IMR-90 (cell line): ENCODE results near the gene ROBO1. TPM values are rescaled to one million over a fixed set of nuclear protein-coding genes. Genes with fewer than 3 reads are reported as not detected.

Experiments
- ATAC-seq: fragments of 200-7000 bp; cut with Tn5 transposase; 2 replicates; pipeline ENCODE4 v1.9.1; 2020; ENCODE audit warnings: low read depth, mild to moderate bottlenecking, moderate library complexity
- BruUV-seq: library from RNA; stranded (reverse); fragments of 400-500 nt; replicated peaks from 2 replicates; lab custom pipeline; 2021; lab: Mats Ljungman, UMichigan
- CTCF ChIA-PET: fragments of 300-600 bp; formaldehyde crosslinking; extraction: SDS; loops from one replicate; lab custom pipeline; 2021; ENCODE audit warnings: antibody characterized with exemption; lab: Yijun Ruan, JAX
- POLR2A ChIA-PET: fragments of 300-600 bp; sonication (Branson Sonifier 250); formaldehyde crosslinking; loops from one replicate; lab custom pipeline; 2022; ENCODE audit warnings: antibody characterized with exemption; ENCODE audit not compliant: unreplicated experiment; lab: Charles Lee
- DNase-seq: peaks from one replicate; pipeline ENCODE4 v3.0.0; 2013
- H2AFZ ChIP-seq: replicated peaks from 2 replicates; pipeline ENCODE3; 2013; ENCODE audit warnings: low read length, mild to moderate bottlenecking; ENCODE audit not compliant: poor library complexity
- H2AK5ac ChIP-seq: 2 replicates; pipeline ENCODE4 v1.6.1; 2013; ENCODE audit warnings: low read depth, low read length, inconsistent platforms
- H2AK9ac ChIP-seq: replicated peaks from 2 replicates; pipeline ENCODE3; 2013; ENCODE audit warnings: mild to moderate bottlenecking, low read depth, low read length, moderate library complexity; ENCODE audit not compliant: poor library complexity
- H2BK120ac ChIP-seq: 2 replicates; pipeline ENCODE4 v1.6.1; 2013; ENCODE audit warnings: low read depth, low read length, inconsistent platforms
- H2BK15ac ChIP-seq: 3 replicates; pipeline ENCODE4 v1.6.1; 2013; ENCODE audit warnings: low read depth, low read length, inconsistent platforms
- H2BK20ac ChIP-seq: 2 replicates; pipeline ENCODE4 v1.6.1; 2013; ENCODE audit warnings: low read depth, mild to moderate bottlenecking, inconsistent platforms, low read length, moderate library complexity
- H2BK5ac ChIP-seq: 2 replicates; pipeline ENCODE4 v1.6.1; 2013; ENCODE audit warnings: mild to moderate bottlenecking, low read depth, low read length, inconsistent platforms; ENCODE audit not compliant: poor library complexity, severe bottlenecking
- H3K14ac ChIP-seq: replicated peaks from 2 replicates; pipeline ENCODE4 v1.6.1; 2013; ENCODE audit warnings: low read depth, low read length, inconsistent platforms
- H3K18ac ChIP-seq: 2 replicates; pipeline ENCODE4 v1.6.1; 2013; ENCODE audit warnings: low read depth, low read length, control low read depth
- H3K23ac ChIP-seq: 2 replicates; pipeline ENCODE4 v1.6.1; 2013; ENCODE audit warnings: low read depth, low read length, inconsistent platforms
- H3K27ac ChIP-seq: 2 replicates; pipeline ENCODE4 v1.5.1; 2013; ENCODE audit warnings: mild to moderate bottlenecking, control low read depth, low read length; ENCODE audit not compliant: insufficient read depth
- H3K27me3 ChIP-seq: 2 replicates; pipeline ENCODE4 v1.6.1; 2013; ENCODE audit warnings: low read length; ENCODE audit not compliant: control insufficient read depth, insufficient read depth
- H3K36me3 ChIP-seq: 2 replicates; pipeline ENCODE4 v1.6.1; 2013; ENCODE audit warnings: low read length, mixed read lengths; ENCODE audit not compliant: control insufficient read depth, insufficient read depth
- H3K4ac ChIP-seq: 2 replicates; pipeline ENCODE4 v1.6.1; 2013; ENCODE audit warnings: low read depth, low read length, inconsistent platforms
- H3K4me1 ChIP-seq: 2 replicates; pipeline ENCODE4 v1.6.1; 2013; ENCODE audit warnings: low read length, mixed read lengths; ENCODE audit not compliant: control insufficient read depth, insufficient read depth
- H3K4me2 ChIP-seq: 2 replicates; pipeline ENCODE4 v1.6.1; 2013; ENCODE audit warnings: low read depth, mild to moderate bottlenecking, control low read depth, low read length, moderate library complexity
- H3K4me3 ChIP-seq: 2 replicates; pipeline ENCODE4 v1.5.1; 2013; ENCODE audit warnings: low read depth, mild to moderate bottlenecking, control low read depth, low read length, moderate library complexity; ENCODE audit not compliant: insufficient read depth
- H3K56ac ChIP-seq: 2 replicates; pipeline ENCODE4 v1.6.1; 2013; ENCODE audit warnings: low read length, inconsistent platforms; ENCODE audit not compliant: insufficient read depth; ENCODE audit errors: extremely low read depth
- H3K79me1 ChIP-seq, 2 experiments: 2 replicates each; pipeline ENCODE4 v1.6.1; 2013; ENCODE audit warnings: low read length in 2 of 2, inconsistent platforms in 1 of 2, low read depth in 1 of 2
- H3K9ac ChIP-seq: 2 replicates; pipeline ENCODE4 v1.6.1; 2013; ENCODE audit warnings: low read depth, low read length, control low read depth
- H3K9me1 ChIP-seq: 2 replicates; pipeline ENCODE4 v1.6.1; 2013; ENCODE audit warnings: low read length, inconsistent platforms; ENCODE audit not compliant: insufficient read depth
- H3K9me3 ChIP-seq: 2 replicates; pipeline ENCODE4 v1.6.1; 2013; ENCODE audit warnings: low read length; ENCODE audit not compliant: control insufficient read depth, insufficient read depth
- H4K20me1 ChIP-seq: 2 replicates; pipeline ENCODE4 v1.6.1; 2013; ENCODE audit warnings: low read length, inconsistent platforms; ENCODE audit not compliant: insufficient read depth
- H4K5ac ChIP-seq: 2 replicates; pipeline ENCODE4 v1.6.1; 2013; ENCODE audit warnings: mild to moderate bottlenecking, low read depth, low read length, control low read depth
- H4K8ac ChIP-seq, 2 experiments: 2 replicates each; pipeline ENCODE4 v1.6.1; 2013; ENCODE audit warnings: low read depth in 2 of 2, low read length in 2 of 2, control low read depth in 1 of 2, inconsistent platforms in 1 of 2
- H4K91ac ChIP-seq: 2 replicates; pipeline ENCODE4 v1.6.1; 2013; ENCODE audit warnings: low read depth, low read length, inconsistent platforms; ENCODE audit not compliant: insufficient read depth
- MXI1 ChIP-seq: IDR thresholded peaks from 2 replicates; pipeline ENCODE4 v1.6.1; 2012; ENCODE audit warnings: low read depth, mild to moderate bottlenecking, low read length, moderate library complexity, borderline replicate concordance
- NFE2L2 ChIP-seq: fragments of 150-350 bp; IDR thresholded peaks from 2 replicates; pipeline ENCODE4 v1.6.1; 2016; ENCODE audit warnings: low read depth, mild to moderate bottlenecking, low read length
- RAD21 ChIP-seq: IDR thresholded peaks from 2 replicates; pipeline ENCODE4 v1.6.1; 2012; ENCODE audit warnings: low read length, improper control_type of control experiment
- SMC3 ChIP-seq: fragments of 150-350 bp; IDR thresholded peaks from 2 replicates; pipeline ENCODE4 v1.6.1; 2016; ENCODE audit warnings: low read depth, mild to moderate bottlenecking, antibody characterized with exemption, low read length, moderate library complexity
- USF2 ChIP-seq: fragments of 150-350 bp; IDR thresholded peaks from 2 replicates; pipeline ENCODE4 v1.6.1; 2017; ENCODE audit warnings: mild to moderate bottlenecking, antibody characterized with exemption, low read length, low read depth
- WGBS, 2 experiments: methylation state at CpG; one replicate each; pipeline versions ENCODE4 v1.1.5 to v1.1.7; 2013; ENCODE audit warnings: missing lambda C conversion rate in 2 of 2; ENCODE audit not compliant: insufficient read length in 1 of 2; ENCODE audit errors: extremely low coverage in 2 of 2; 5-methylcytosine and 5-hydroxymethylcytosine counted together
- dilution Hi-C: fragments of 300-500 bp; cut with HindIII; formaldehyde crosslinking; loops from one replicate; pipeline ENCODE4 v1.14.3; 2018; ENCODE audit warnings: low sequenced_read_pairs; ENCODE audit not compliant: unreplicated experiment
- in situ Hi-C: fragments of 300-500 bp; cut with MboI; formaldehyde crosslinking; loops from 3 replicates; pipeline ENCODE4 v1.14.3; 2019; ENCODE audit warnings: low sequenced_read_pairs, inconsistent platforms, mixed read lengths
- intact Hi-C: fragments of 100-400 bp; cut with micrococcal nuclease; formaldehyde crosslinking; loops from 2 replicates; pipeline ENCODE4 v1.10.0; 2022
- polyA plus RNA-seq, 3 experiments: library from polyadenylated mRNA; depleted of rRNA; stranded (reverse); fragments of >200 nt; gene quantifications; 2 replicates each; pipeline ENCODE4 v1.2.3, GENCODE V29; 2012; ENCODE audit warnings: low replicate concordance in 1 of 3
- total RNA-seq: library from RNA; depleted of rRNA; stranded (reverse); fragments of >200 nt; gene quantifications from 2 replicates; pipeline ENCODE4 v1.2.3, GENCODE V29; 2012
- TF ChIP-seq, protein P1 (sequence below): fragments of 150-350 bp; IDR thresholded peaks from 2 replicates; pipeline ENCODE4 v1.6.1; 2016; ENCODE audit warnings: low read depth, mild to moderate bottlenecking, low read length, moderate library complexity, borderline replicate concordance

The ROBO1 gene
- total and polyA plus RNA-seq, 2 of the 4 experiments (the other 2 are of a cell fraction) = 24.1 to 53.9 TPM

GRCh38 chr3:79390352-79390751, 377.4 kb downstream of the ROBO1 start:
- H3K9me1 ChIP-seq = no peaks in the 10 kb centered on the region
- H4K5ac ChIP-seq = no peak overlapping the region
- H3K79me1 ChIP-seq = no peaks in the 10 kb centered on the region
- no peak overlapping the region for H2AK9ac ChIP-seq
- H3K27ac ChIP-seq = no peak overlapping the region
- TF ChIP-seq NFE2L2 (no peak), USF2 (no peak), SMC3 (no peak), RAD21 (no peak), MXI1 (no peak)
- TF ChIP-seq, protein P1, sequence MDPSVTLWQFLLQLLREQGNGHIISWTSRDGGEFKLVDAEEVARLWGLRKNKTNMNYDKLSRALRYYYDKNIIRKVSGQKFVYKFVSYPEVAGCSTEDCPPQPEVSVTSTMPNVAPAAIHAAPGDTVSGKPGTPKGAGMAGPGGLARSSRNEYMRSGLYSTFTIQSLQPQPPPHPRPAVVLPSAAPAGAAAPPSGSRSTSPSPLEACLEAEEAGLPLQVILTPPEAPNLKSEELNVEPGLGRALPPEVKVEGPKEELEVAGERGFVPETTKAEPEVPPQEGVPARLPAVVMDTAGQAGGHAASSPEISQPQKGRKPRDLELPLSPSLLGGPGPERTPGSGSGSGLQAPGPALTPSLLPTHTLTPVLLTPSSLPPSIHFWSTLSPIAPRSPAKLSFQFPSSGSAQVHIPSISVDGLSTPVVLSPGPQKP = no peak
- H3K4me3 ChIP-seq = no peak overlapping the region
- H3K14ac ChIP-seq = no peak overlapping the region
- dilution Hi-C loops = no loop called here
- no peak overlapping the region for H2BK120ac ChIP-seq
- H3K36me3 ChIP-seq = no peaks in the 10 kb centered on the region
- H3K9me3 ChIP-seq = no peaks in the 10 kb centered on the region
- no peak overlapping the region for H3K4me2 ChIP-seq
- H2BK20ac ChIP-seq = no peak overlapping the region
- WGBS, 2 experiments = 72% methylated on average over 2 of the region's 2 CpGs; no CpG with 5 or more reads in 1 of the 2 experiments
- intact Hi-C loops = no loop called here
- in situ Hi-C loops = no loop called here
- no peak overlapping the region for H4K8ac ChIP-seq
- H3K56ac ChIP-seq = no peak overlapping the region
- no peaks in the 10 kb centered on the region for H3K4me1 ChIP-seq
- no peak overlapping the region for H2BK15ac ChIP-seq
- no peak overlapping the region for H3K9ac ChIP-seq
- no peak overlapping the region for H2AFZ ChIP-seq
- CTCF ChIA-PET = interaction anchor here (0.6 kb wide), 1 partner anchor 161 kb away, joined by 3 read pairs; no protein-coding TSS in a partner anchor
- H3K23ac ChIP-seq = no peak overlapping the region
- H4K20me1 ChIP-seq = no peaks in the 10 kb centered on the region
- POLR2A ChIA-PET = no interaction called here
- DNase-seq (no peak), ATAC-seq (no peak)
- H3K18ac ChIP-seq = no peak overlapping the region
- H2AK5ac ChIP-seq = no peak overlapping the region
- no peak overlapping the region for H4K91ac ChIP-seq
- no TSS peak for BruUV-seq
- H3K27me3 ChIP-seq = no peaks in the 10 kb centered on the region
- no peak overlapping the region for H3K4ac ChIP-seq
- no peak overlapping the region for H2BK5ac ChIP-seq
